Immature natural killer cell (primary cell): ENCODE results near the gene C17orf113. TPM values are rescaled to one million over a fixed set of nuclear protein-coding genes. Genes with fewer than 3 reads are reported as not detected.

Source experiments
- DNase-seq, 3 donors: peaks; one replicate each; pipeline ENCODE4 v3.0.0; 2022; ENCODE audit warnings: mixed read lengths in 1 of 3
- H3K27ac Mint-ChIP-seq, 6 donors: one replicate each; pipeline ENCODE4 v1.8.0; 2020; ENCODE audit warnings: mixed read lengths in 6 of 6, mild to moderate bottlenecking in 5 of 6, inconsistent platforms in 4 of 6, moderate library complexity in 3 of 6
- H3K27me3 Mint-ChIP-seq, 3 donors: one replicate each; pipeline ENCODE4 v1.8.0; 2020 to 2021; ENCODE audit warnings: low read depth in 3 of 3, mild to moderate bottlenecking in 3 of 3, mixed read lengths in 3 of 3, moderate library complexity in 3 of 3, inconsistent platforms in 1 of 3
- H3K36me3 Mint-ChIP-seq, 3 donors: one replicate each; pipeline ENCODE4 v1.8.0; 2020; ENCODE audit warnings: mixed read lengths in 3 of 3, inconsistent platforms in 2 of 3, mild to moderate bottlenecking in 2 of 3
- H3K4me1 Mint-ChIP-seq, 2 donors: one replicate each; pipeline ENCODE4 v1.8.0; 2020; ENCODE audit warnings: inconsistent platforms in 2 of 2, mild to moderate bottlenecking in 2 of 2, mixed read lengths in 2 of 2, moderate library complexity in 1 of 2
- H3K4me3 Mint-ChIP-seq, 5 donors: one replicate each; pipeline ENCODE4 v1.8.0; 2020; ENCODE audit warnings: mild to moderate bottlenecking in 5 of 5, mixed read lengths in 5 of 5, inconsistent platforms in 3 of 5, moderate library complexity in 3 of 5
- H3K9me3 Mint-ChIP-seq, 6 donors: one replicate each; pipeline ENCODE4 v1.8.0; 2020; ENCODE audit warnings: mild to moderate bottlenecking in 6 of 6, mixed read lengths in 6 of 6, inconsistent platforms in 4 of 6, moderate library complexity in 3 of 6
- polyA plus RNA-seq, 3 donors: library from polyadenylated mRNA; unstranded; fragments of 300-500 nt; fragmentation: Illumina TruSeq; gene quantifications; one replicate each; pipeline ENCODE4 v1.2.3, GENCODE V29; 2021

C17orf113 gene
- under 1 TPM in 2 of 3 donors, not detected in 1; 0.19 to 0.21 TPM for polyA plus RNA-seq

DNA sequence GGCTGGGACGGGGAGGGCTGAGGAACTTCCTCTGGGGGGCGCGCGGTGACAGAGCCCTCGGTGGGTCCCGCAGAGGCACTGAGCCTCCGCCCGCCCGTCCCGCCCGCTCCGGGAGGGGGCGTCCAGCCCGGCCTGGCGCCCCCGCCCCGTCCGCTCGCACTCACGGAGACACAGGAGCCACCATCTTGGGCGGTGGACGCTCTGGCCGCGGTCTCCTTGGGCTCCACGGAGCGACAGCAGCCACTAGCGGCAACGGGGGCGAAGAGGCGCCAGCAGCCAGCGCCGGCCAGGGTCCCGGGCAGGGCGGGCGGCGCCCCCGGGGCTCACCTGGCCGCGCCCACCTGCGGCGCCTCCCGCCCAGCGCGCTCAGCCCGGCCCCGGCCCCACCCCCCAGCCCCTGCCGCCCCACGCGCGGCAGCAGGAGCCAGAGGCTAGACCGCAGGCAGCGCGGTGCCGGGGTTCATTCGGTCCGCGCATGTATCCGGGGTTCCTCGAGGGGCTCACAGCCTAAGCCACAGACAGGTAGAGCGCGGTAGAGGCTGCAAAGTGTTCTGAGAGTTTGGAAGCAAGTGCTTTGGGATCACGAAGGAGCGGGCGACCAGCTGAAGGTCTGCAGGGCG lies at the start of gene C17orf113:
C17orf113 (minus strand) TSS at position 209 of the 620 bp plus-strand sequence. CDS start 7,225 bp downstream, outside the sequence.
- peak within 1 kb of the TSS in 2 of 6 donors; percentile 45 to 81 for H3K27ac Mint-ChIP-seq
- no peaks in the 10 kb centered on the region for H3K9me3 Mint-ChIP-seq
- H3K36me3 Mint-ChIP-seq, result no peaks in the 10 kb centered on the region
- DNase-seq, result peak; percentile 28 to 40 (median 36)
- H3K4me1 Mint-ChIP-seq, result peaks cover 0 to 7% of the 10 kb centered on the region in 2 donors
- H3K27me3 Mint-ChIP-seq, result peaks cover 8 to 11% (median 8%) of the 10 kb centered on the region in 3 donors
- peak within 1 kb of the TSS; percentile 81 to 86 (median 85) for H3K4me3 Mint-ChIP-seq

DNA sequence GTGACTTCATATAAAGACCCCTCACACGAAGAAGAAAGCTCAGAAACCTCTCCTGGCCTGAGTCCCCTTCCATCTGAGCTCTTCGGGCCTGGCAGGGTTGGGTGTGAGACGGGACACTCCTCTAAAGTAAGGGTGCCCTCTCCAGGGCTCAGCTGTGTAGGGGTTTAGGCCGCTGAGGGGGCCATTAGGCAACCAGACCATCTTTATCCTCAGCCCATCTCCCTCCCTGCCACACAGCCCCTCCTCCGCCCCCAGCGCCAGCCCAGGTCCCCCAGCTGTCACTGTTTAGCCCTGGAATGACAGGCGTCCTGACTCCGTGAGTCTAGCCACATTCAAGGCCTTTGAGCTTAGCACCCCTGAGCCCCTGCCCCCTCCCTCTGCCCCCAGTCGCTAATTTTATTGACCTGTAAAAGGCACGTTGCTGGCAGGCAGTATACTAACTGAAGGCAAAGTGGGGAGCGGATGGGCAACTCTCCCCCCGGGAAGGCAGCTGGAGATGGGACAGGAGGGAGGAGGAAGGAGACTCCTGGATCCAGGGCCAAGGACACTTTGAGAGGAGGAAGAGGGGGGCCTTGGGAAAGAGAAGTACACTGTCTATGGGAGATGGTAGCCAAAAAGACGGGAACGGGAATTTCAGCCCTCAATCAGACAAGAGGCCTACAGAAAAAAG lies 48.5 kb upstream of the C17orf113 start:
- Mint-ChIP-seq H3K27ac (peak overlapping the region in 1 of 6 donors; percentile 24), H3K27me3 (peaks cover 5 to 9% (median 6%) of the 10 kb centered on the region in 3 donors), H3K4me3 (peak overlapping the region in 1 of 5 donors; percentile 20), H3K4me1 (no peaks in the 10 kb centered on the region), H3K9me3 (no peaks in the 10 kb centered on the region), H3K36me3 (peaks cover 0 to 4% (median 0%) of the 10 kb centered on the region in 3 donors)
- DNase-seq, result no peak

DNA sequence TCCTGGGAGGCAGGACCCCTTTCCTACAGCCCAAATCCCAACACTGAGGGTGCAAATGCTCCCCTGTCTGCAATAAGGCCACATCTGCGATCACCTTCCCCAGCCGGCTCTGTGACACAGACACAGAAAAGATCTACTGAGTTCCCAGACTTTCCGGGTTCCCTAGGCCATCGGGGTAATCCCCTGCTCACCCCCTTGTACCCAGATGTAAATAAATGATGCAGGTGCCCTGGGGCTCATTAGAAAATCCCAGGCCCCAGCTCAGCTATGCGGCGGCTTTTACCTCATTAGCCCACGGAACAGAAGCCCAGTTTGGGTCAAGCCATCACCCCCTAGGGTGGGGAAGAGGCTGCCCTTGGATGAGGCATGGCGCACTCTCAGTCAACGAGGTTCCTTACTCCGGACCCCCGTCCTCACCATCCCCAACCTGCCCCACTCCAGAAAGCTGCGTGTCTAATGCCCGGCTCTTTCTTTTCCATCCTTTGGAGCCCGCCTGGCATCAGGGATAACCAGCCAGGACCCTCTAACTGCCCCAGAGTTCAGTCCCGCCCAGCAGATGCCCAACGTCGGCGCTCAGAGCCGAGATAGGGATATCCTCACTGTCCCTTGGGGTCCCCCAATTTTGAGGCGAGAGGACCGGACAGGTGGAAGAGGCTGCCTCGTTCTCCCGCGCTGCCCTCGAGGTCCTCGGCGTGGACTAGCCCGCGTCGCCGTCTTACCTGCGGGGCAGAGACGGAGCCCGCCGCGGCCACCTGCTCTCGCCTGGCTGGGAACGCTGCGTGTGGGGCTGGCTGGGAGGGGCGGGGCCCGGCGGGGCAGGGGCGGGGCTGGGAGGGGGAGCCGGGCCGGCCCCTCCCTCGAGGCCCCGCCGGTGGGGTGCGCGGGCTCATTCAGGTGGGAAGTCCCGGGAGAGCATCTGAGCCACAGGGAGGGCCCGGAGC lies 47.6 kb upstream of the C17orf113 start, which contains the start of gene ZNF385C:
ZNF385C (minus strand) TSS at position 783 of the 941 bp plus-strand sequence. CDS start 35,417 bp downstream, outside the sequence.
- Mint-ChIP-seq H3K27me3 (peaks cover 5 to 9% (median 6%) of the 10 kb centered on the region in 3 donors), H3K27ac (peak within 1 kb of the TSS in 1 of 6 donors; percentile 24), H3K4me1 (no peaks in the 10 kb centered on the region), H3K9me3 (no peaks in the 10 kb centered on the region), H3K4me3 (peak within 1 kb of the TSS in 1 of 5 donors; percentile 20), H3K36me3 (peaks cover 0 to 4% (median 0%) of the 10 kb centered on the region in 3 donors)
- DNase-seq, result no peak

DNA sequence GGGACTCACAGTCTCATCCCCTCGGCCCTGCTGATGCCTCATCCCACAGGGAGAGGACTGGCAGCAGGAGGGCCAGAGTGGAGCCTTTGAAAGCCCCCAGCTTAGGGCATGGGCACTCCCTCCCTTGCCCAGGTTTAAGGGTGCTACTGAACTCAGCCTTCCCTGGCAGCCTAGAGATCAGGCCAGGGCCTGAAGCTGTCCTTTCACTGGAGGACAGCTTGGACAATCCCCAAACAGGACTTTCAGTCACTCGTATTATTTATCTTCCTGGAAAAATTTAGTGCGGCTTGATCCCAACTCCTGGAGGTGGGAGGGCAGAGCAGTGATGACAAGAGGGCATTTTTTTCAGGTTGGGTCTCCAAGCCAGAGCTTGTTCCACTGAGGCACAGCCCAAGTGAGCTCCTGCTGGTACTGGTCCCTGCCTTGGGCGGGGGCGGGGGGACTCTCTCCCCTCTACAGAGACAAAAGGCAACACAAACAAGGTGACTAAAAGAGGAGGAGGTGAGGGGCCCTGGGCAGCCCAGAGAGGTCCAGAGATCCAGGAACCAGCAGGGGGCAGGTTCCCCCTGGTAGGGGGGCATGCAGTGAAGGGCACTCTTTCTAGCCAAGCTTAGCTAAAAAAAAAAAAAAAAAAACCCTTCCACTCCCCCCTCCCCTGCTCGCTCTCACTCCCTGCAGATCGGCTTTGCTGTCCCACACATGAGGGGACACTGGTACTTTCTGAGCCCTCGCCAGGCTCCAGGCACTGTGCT lies 46.1 kb upstream of the C17orf113 start:
- no peaks in the 10 kb centered on the region for H3K36me3 Mint-ChIP-seq
- DNase-seq, result no peak
- peaks cover 5 to 9% (median 6%) of the 10 kb centered on the region in 3 donors for H3K27me3 Mint-ChIP-seq
- H3K9me3 Mint-ChIP-seq, result no peaks in the 10 kb centered on the region
- no peak overlapping the region for H3K4me3 Mint-ChIP-seq
- no peak overlapping the region for H3K27ac Mint-ChIP-seq
- no peaks in the 10 kb centered on the region for H3K4me1 Mint-ChIP-seq

DNA sequence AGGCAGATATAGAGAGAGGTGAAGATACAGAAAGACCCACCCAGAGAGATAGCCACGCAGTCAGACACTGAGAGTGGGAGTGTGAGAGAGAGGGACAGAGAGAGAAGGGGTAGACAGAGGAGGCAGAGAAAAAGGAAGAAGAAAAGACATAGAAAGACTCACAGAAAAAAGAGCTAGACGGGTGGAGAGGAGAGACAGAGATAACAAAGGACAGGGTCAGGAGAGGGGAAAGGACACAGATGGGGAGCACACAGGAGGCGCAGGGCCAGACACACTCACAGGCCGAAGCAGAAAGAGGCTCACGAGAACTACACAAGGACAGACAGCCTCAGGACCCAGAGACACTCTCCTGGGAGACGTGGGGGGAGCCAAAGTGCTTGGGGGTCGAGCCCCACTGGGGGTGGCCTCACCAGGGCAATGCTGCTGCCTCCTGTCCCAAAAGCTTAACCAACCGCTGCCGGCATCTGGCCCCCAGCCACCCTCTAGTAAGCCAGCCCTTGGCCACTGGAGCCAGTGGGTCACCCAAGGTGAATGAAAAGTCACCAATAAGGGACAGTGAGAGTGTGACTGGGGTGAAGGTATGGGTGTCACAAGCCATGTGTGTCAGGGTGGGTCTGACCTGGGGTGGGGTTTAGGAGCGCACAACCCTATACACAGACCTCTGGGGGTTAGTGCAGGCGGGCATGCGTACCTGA lies 44.1 kb upstream of the C17orf113 start:
- H3K4me3 Mint-ChIP-seq, result no peak overlapping the region
- H3K27ac Mint-ChIP-seq, result peak overlapping the region in 1 of 6 donors; percentile 57
- no peaks in the 10 kb centered on the region for H3K36me3 Mint-ChIP-seq
- DNase-seq, result no peak
- peaks cover 5 to 9% (median 8%) of the 10 kb centered on the region in 3 donors for H3K27me3 Mint-ChIP-seq
- H3K4me1 Mint-ChIP-seq, result no peaks in the 10 kb centered on the region
- H3K9me3 Mint-ChIP-seq, result no peaks in the 10 kb centered on the region

DNA sequence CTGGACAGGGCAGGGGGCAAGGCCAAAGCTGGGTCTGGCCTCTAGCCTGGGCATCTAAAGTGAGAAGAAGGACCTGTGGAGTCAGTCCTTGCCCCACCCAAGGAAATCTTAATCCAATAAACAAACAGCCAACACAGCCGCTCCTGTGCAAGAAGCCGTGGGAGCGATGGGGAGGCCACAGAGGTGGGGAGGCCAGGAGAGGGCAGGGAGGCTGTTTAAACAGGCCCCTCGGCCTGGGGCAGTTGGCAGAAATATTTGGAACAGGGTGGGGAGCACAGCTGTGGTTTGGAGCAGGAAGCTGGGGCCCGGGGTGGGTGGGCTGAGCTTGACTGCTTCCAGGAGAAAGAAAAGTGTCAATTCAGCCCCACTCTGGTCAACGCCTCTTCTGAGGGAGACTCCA lies 42.5 kb upstream of the C17orf113 start:
- peaks cover 5 to 10% (median 6%) of the 10 kb centered on the region in 3 donors for H3K27me3 Mint-ChIP-seq

DNA sequence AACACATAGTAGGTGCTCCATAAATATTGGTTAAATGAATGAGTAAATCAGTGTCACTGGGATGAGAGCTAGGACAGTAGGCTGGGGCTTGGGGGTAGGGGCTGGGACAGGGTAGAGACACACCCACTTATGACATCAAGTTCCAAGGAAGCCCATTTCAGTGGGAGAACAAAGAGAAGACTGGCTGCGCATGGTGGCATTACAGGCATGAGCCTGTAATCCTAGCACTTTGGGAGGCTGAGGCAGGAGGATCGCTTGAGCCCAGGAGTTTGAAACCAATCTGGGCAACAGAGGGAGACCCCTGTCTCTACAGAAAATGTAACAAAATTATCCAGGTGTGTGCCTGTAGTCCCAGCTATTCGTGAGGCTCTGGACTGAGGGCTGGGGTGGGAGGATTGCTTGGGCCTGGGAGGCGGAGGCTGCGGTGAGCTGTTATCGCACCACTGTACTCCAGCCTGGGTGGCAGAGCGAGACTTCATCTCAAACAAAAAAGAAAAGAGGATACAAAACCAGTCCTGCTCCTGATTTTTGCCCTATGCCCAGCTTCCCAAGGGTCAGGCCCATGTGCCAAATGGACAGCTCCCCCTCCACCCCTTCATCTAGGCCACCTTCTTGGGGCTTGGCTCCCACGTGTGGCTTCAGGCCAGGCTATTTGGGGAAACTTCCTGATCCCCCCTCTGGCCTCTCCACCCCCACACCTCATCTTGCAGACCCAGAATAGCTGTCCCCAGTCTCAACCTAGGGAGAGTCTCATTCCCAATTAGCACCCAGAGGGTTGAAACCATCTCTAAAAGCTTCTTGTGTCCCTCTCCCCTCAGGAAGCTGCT lies 40.8 kb upstream of the C17orf113 start:
- H3K4me1 Mint-ChIP-seq, result no peaks in the 10 kb centered on the region
- H3K27ac Mint-ChIP-seq, result no peak overlapping the region
- H3K36me3 Mint-ChIP-seq, result no peaks in the 10 kb centered on the region
- DNase-seq, result no peak
- H3K27me3 Mint-ChIP-seq, result peaks cover 0 to 8% (median 3%) of the 10 kb centered on the region in 3 donors
- no peaks in the 10 kb centered on the region for H3K9me3 Mint-ChIP-seq
- H3K4me3 Mint-ChIP-seq, result no peak overlapping the region

More for the DNA sequence above, 42.5 kb upstream of the C17orf113 start:
- no peaks in the 10 kb centered on the region for H3K36me3 Mint-ChIP-seq
- no peak overlapping the region for H3K4me3 Mint-ChIP-seq
- H3K9me3 Mint-ChIP-seq, result no peaks in the 10 kb centered on the region
- no peak overlapping the region for H3K27ac Mint-ChIP-seq
- no peaks in the 10 kb centered on the region for H3K4me1 Mint-ChIP-seq
- no peak for DNase-seq

DNA sequence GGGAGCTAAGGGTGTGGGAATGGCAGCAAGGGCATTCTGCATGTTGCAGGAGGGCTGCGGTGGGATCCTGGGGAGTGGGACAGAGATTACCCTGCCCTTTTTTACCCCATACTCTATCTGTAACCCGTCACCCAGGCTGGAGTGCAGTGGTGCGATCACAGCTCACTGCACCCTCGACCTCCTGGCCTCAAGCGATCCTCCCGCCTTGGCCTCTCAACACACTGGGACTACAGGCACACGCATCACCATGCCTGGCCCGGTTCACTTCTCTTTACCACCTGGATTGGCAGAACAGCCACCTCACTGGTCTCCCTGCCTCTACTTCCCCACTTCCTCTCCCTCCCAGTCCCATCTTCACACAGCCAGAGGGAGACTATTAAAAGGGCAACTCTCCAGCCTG lies 38.3 kb upstream of the C17orf113 start:
- Mint-ChIP-seq H3K27me3 (peaks cover 0 to 5% (median 0%) of the 10 kb centered on the region in 3 donors), H3K9me3 (no peaks in the 10 kb centered on the region), H3K36me3 (no peaks in the 10 kb centered on the region), H3K4me3 (no peak overlapping the region), H3K27ac (no peak overlapping the region), H3K4me1 (no peaks in the 10 kb centered on the region)
- no peak for DNase-seq

DNA sequence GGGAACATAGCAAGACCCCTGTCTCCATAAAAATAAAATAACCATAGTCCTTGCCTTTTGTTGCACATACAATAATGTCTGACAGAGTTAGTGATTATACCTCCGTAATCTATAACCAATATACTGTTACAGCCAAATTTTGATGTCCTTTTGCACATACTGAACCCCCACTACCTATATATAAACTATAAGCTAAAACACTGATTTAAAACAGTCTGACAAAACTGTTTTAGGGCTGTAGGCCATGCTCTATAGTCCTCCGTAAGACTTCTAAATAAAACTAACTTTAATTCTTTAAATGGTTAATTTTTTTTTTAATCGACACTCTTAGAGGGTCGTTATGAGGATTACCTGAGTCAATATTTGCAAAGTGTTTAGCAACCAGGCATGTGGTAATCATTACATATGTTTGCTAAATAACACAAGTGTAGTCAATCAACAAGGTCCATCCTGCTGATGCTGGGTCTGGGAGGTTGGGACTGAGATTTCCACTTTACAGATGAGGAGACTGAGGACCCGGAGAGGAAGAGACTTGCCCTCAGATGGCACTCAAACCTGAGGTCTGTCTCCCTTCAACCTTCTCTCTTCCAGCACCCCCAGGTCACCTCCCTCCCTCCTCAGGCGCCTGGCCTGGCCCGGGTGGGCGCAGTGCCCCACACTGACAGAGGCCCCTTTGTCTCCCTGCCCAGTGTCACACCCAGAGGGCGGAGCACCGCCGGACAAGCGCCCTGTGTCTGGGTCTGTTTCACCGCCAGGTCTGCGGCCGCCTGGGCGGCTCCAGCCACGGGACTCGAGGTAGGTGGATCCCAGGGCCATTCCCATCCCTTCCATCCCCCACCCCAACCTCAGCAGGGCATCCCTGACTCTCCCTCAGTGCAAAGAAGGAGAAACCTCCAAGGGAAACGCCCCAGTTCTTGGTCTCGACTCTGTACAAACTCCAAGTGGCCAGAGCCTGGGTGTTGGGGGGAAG lies 37.6 kb upstream of the C17orf113 start:
- Mint-ChIP-seq H3K4me3 (no peak overlapping the region), H3K4me1 (no peaks in the 10 kb centered on the region), H3K27me3 (peaks cover 0 to 5% (median 0%) of the 10 kb centered on the region in 3 donors), H3K36me3 (no peaks in the 10 kb centered on the region), H3K9me3 (no peaks in the 10 kb centered on the region), H3K27ac (no peak overlapping the region)
- no peak for DNase-seq

DNA sequence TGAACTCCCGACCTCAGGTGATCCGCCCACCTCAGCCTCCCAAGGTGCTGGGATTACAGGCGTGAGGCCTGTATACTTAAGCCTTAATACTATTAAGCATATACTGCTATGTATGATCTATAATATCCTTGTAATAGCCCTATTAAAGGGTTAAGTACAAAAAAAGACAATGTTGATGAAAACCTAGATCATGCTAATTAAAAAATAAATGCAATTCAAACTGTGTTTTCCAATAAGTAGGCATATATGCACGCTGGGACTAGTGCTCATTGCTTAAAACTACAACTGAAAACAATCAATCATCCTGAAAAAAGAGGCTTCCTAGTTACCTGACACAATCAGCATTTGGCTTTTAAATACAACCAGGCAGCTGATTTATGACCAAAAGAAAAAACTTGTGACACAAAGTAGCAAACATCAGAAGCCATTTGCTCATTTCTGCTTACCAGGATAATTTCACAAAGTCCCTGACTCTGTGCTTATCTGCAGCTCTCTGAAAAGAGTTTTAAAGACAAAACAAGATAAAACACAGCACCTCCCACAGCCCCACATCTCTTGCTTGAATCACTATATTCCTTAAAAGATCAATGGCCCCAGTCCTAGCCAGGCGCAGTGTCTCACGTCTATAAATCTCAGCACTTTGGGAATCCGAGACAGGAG lies 36.8 kb upstream of the C17orf113 start:
- H3K4me3 Mint-ChIP-seq, result no peak overlapping the region
- no peaks in the 10 kb centered on the region for H3K9me3 Mint-ChIP-seq
- no peak overlapping the region for H3K27ac Mint-ChIP-seq
- no peaks in the 10 kb centered on the region for H3K4me1 Mint-ChIP-seq
- peaks cover 0 to 5% (median 0%) of the 10 kb centered on the region in 3 donors for H3K27me3 Mint-ChIP-seq
- no peaks in the 10 kb centered on the region for H3K36me3 Mint-ChIP-seq
- DNase-seq, result no peak
